GM23338 (cell line): ENCODE data around the gene ELMOD3. TPM values are rescaled to one million over a fixed set of nuclear protein-coding genes. Genes with fewer than 3 reads are reported as not detected.

Experiments used
- ATAC-seq: fragments of 200-7000 bp; cut with Tn5 transposase; 3 replicates; pipeline ENCODE4 v1.9.1; 2020
- DNase-seq: peaks from one replicate; pipeline ENCODE4 v3.0.0-alpha.2; 2015; ENCODE audit warnings: low spot score
- H2AFZ ChIP-seq: fragments of 200-600 bp; sonication (generic); 2 replicates; pipeline ENCODE4 v1.8.0; 2016; ENCODE audit warnings: antibody characterized with exemption, mild to moderate bottlenecking, moderate library complexity
- H3F3A ChIP-seq: fragments of 200-600 bp; sonication (generic); replicated peaks from 2 replicates; pipeline ENCODE4 v1.8.0; 2017; ENCODE audit warnings: antibody characterized with exemption, mixed run types, low read depth
- H3K27ac ChIP-seq: fragments of 200-600 bp; sonication (generic); 2 replicates; pipeline ENCODE4 v1.6.1; 2016; ENCODE audit warnings: low read depth
- H3K27me3 ChIP-seq: fragments of 200-600 bp; sonication (generic); 2 replicates; pipeline ENCODE4 v1.8.0; 2016; ENCODE audit warnings: mild to moderate bottlenecking, mixed run types, moderate library complexity; ENCODE audit not compliant: insufficient read depth
- H3K36me3 ChIP-seq: fragments of 200-600 bp; sonication (generic); 2 replicates; pipeline ENCODE4 v1.8.0; 2016; ENCODE audit warnings: mild to moderate bottlenecking; ENCODE audit not compliant: insufficient read depth
- H3K4me1 ChIP-seq: fragments of 200-600 bp; sonication (generic); 2 replicates; pipeline ENCODE4 v1.8.0; 2016; ENCODE audit warnings: mild to moderate bottlenecking, moderate library complexity; ENCODE audit not compliant: insufficient read depth
- H3K4me2 ChIP-seq: fragments of 200-600 bp; sonication (generic); 2 replicates; pipeline ENCODE4 v1.7.1; 2017; ENCODE audit warnings: mixed run types
- H3K4me3 ChIP-seq: fragments of 200-600 bp; sonication (generic); 2 replicates; pipeline ENCODE4 v1.6.1; 2016; ENCODE audit warnings: mixed run types
- H3K79me2 ChIP-seq: fragments of 200-600 bp; sonication (generic); replicated peaks from 2 replicates; pipeline ENCODE4 v1.8.0; 2017; ENCODE audit warnings: mild to moderate bottlenecking; ENCODE audit not compliant: insufficient read depth
- H3K9me2 ChIP-seq: fragments of 200-600 bp; sonication (generic); 2 replicates; pipeline ENCODE4 v1.8.0; 2017; ENCODE audit not compliant: insufficient read depth
- H4K20me1 ChIP-seq: fragments of 200-600 bp; sonication (generic); replicated peaks from 2 replicates; pipeline ENCODE4 v1.8.0; 2017; ENCODE audit warnings: mild to moderate bottlenecking; ENCODE audit not compliant: insufficient read depth
- H3K27ac Mint-ChIP-seq: 2 replicates; pipeline ENCODE4 v1.8.0; 2020; ENCODE audit warnings: inconsistent platforms, mild to moderate bottlenecking, moderate library complexity, mixed read lengths
- H3K27me3 Mint-ChIP-seq: 3 replicates; pipeline ENCODE4 v1.8.0; 2022; ENCODE audit warnings: low read depth, mild to moderate bottlenecking, moderate library complexity, mixed read lengths, inconsistent platforms; ENCODE audit not compliant: insufficient read depth, poor library complexity
- H3K36me3 Mint-ChIP-seq: 3 replicates; pipeline ENCODE4 v1.8.0; 2021; ENCODE audit warnings: low read depth, mild to moderate bottlenecking, inconsistent platforms, moderate library complexity, mixed read lengths
- H3K4me1 Mint-ChIP-seq: 3 replicates; pipeline ENCODE4 v1.8.0; 2020; ENCODE audit warnings: mild to moderate bottlenecking, inconsistent platforms, mixed read lengths
- H3K4me3 Mint-ChIP-seq: 3 replicates; pipeline ENCODE4 v1.8.0; 2021; ENCODE audit warnings: moderate library complexity, mild to moderate bottlenecking, inconsistent platforms, mixed read lengths
- H3K9me3 Mint-ChIP-seq: 3 replicates; pipeline ENCODE4 v1.8.0; 2020; ENCODE audit warnings: moderate library complexity, mild to moderate bottlenecking, inconsistent platforms, mixed read lengths
- CREB1 ChIP-seq: fragments of 250-450 bp; sonication (Bioruptor Pico); IDR thresholded peaks from 2 replicates; pipeline ENCODE4 v1.5.0; 2020; ENCODE audit warnings: low read depth, mild to moderate bottlenecking, moderate library complexity
- CTCF ChIP-seq, 2 experiments: fragments of 200-600 bp in 1 of 2; sonication (generic) in 1 of 2; conservative IDR thresholded peaks; 2 replicates each; pipeline versions ENCODE4 v1.5.1 to v1.6.1; 2016 to 2017; ENCODE audit warnings: antibody characterized with exemption in 2 of 2, low read depth in 2 of 2, mild to moderate bottlenecking in 2 of 2, moderate library complexity in 1 of 2
- ETS1 ChIP-seq: IDR thresholded peaks from 2 replicates; pipeline ENCODE4 v1.6.1; 2016; ENCODE audit warnings: antibody characterized with exemption
- EZH2 ChIP-seq: fragments of 200-600 bp; sonication (generic); IDR thresholded peaks from one replicate; pipeline ENCODE4 v1.8.0; 2017; ENCODE audit warnings: antibody characterized with exemption, mild to moderate bottlenecking, low read depth; ENCODE audit not compliant: unreplicated experiment
- JUNB ChIP-seq: IDR thresholded peaks from one replicate; pipeline ENCODE4 v1.6.1; 2016; ENCODE audit warnings: antibody characterized with exemption; ENCODE audit not compliant: unreplicated experiment
- NANOG ChIP-seq: IDR thresholded peaks from 2 replicates; pipeline ENCODE4 v1.6.1; 2016; ENCODE audit warnings: antibody characterized with exemption, borderline replicate concordance
- POLR2AphosphoS5 ChIP-seq: IDR thresholded peaks from 2 replicates; pipeline ENCODE4 v1.6.1; 2016; ENCODE audit warnings: antibody characterized with exemption, low read depth
- REST ChIP-seq: IDR thresholded peaks from one replicate; pipeline ENCODE4 v1.6.1; 2018; ENCODE audit warnings: antibody characterized with exemption; ENCODE audit not compliant: unreplicated experiment
- ZNF114 ChIP-seq: fragments of 250-450 bp; sonication (Bioruptor Pico); IDR thresholded peaks from 2 replicates; pipeline ENCODE4 v1.5.0; 2020; ENCODE audit warnings: mild to moderate bottlenecking, moderate library complexity
- ZNF331 ChIP-seq: fragments of 250-450 bp; sonication (Bioruptor Pico); IDR thresholded peaks from 2 replicates; pipeline ENCODE4 v1.5.0; 2020; ENCODE audit warnings: low read depth, mild to moderate bottlenecking, moderate library complexity
- ZNF462 ChIP-seq: fragments of 250-450 bp; sonication (Bioruptor Pico); IDR thresholded peaks from 2 replicates; pipeline ENCODE4 v1.5.0; 2020; ENCODE audit warnings: mild to moderate bottlenecking, moderate library complexity
- polyA plus RNA-seq: library from polyadenylated mRNA; unstranded; fragments of >200 nt; fragmentation: Nextera tagmentation; extraction: Ambion mirVana; gene quantifications from 2 replicates; pipeline ENCODE4 v1.2.1, GENCODE V29; 2016
- total RNA-seq: library from RNA; depleted of rRNA; stranded (reverse); fragments of >200 nt; shearing (Covaris generic); gene quantifications from 2 replicates; pipeline ENCODE4 v1.2.3, GENCODE V29; 2014

ELMOD3 gene
- total and polyA plus RNA-seq, 2 experiments from 2014 or later, result 8.6 to 8.9 TPM

- peaks cover under 1% of the 10 kb centered on the region; the same call in 1 of the 3 replicates for H3K4me1 Mint-ChIP-seq
- peaks cover 10% of the 10 kb centered on the region for H3K27me3 Mint-ChIP-seq
These were observed 34.8 kb upstream of the ELMOD3 start for GRCh38 chr2:85319796-85320195.

More at GRCh38 chr2:85319796-85320195, 34.8 kb upstream of the ELMOD3 start:
- Histone ChIP-seq H2AFZ (no peak overlapping the region), H3K36me3 (peaks cover 38% of the 10 kb centered on the region), H3K9me2 (no peaks in the 10 kb centered on the region), H3F3A (no peaks in the 10 kb centered on the region; the same call in none of the 2 replicates), H4K20me1 (peaks cover 19% of the 10 kb centered on the region), H3K27me3 (no peaks in the 10 kb centered on the region), H3K4me2 (no peak overlapping the region), H3K27ac (no peak overlapping the region), H3K79me2 (peaks cover 25% of the 10 kb centered on the region), H3K4me3 (no peak overlapping the region), H3K4me1 (no peaks in the 10 kb centered on the region)
- TF ChIP-seq REST (no peak), ZNF462 (CRISPR knock-in tag) (no peak), NANOG (no peak), JUNB (no peak), CREB1 (no peak), POLR2AphosphoS5 (no peak), ZNF331 (CRISPR knock-in tag) (no peak), EZH2 (no peak), ETS1 (no peak), CTCF (conservative IDR thresholded peaks at IDR 0.05; ENCODE audit: low read depth in 2 of 2) (no peak), ZNF114 (CRISPR knock-in tag) (no peak)
- DNase-seq (no peak), ATAC-seq (no peak)
- peaks cover 71% of the 10 kb centered on the region for H3K36me3 Mint-ChIP-seq
- H3K27ac Mint-ChIP-seq, result no peak overlapping the region
- H3K9me3 Mint-ChIP-seq, result no peaks in the 10 kb centered on the region
- H3K4me3 Mint-ChIP-seq, result no peak overlapping the region
